ENCODE results near the gene PDCD4. TPM values are rescaled to one million over a fixed set of nuclear protein-coding genes. Genes with fewer than 3 reads are reported as not detected.

Gene PDCD4
- total and polyA plus RNA-seq, 4 donors: 14.7 to 94.4 (median 25.1) TPM

DNA sequence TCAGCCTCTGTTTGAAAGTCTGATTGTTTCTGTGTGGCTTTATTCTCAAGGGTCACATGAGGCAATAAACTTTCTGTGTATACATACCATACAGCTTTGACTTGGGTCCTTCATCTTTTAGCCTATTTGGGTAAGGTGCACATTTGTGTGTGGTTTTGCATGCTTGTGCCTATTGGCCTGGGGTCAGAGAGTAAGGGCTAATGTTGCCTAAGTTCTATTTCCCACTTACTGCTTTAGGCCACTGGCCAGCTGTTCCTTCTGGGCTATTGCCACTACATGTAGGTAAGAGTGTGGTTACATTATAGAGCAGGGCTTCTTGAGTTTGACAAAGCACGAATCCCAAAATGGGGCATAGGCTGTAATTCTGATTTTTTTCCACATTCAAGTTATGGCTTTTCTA lies 25.5 kb downstream of the PDCD4 start (continued):
- TF ChIP-seq YY1 (IDR thresholded peaks at IDR 0.05): peak; percentile 36
- no peak for TF ChIP-seq GABPA (IDR thresholded peaks at IDR 0.05 in 1 of 2, conservative IDR thresholded peaks at IDR 0.05 in 1 of 2)
- peak; percentile 26 to 51 for TF ChIP-seq RAD21 (IDR thresholded peaks at IDR 0.05)
- TF ChIP-seq SP1 (IDR thresholded peaks at IDR 0.05): peak; percentile 55
- no peak for TF ChIP-seq TAF1 (conservative IDR thresholded peaks at IDR 0.05)
- peak; percentile 34 for TF ChIP-seq FOXA2 (IDR thresholded peaks at IDR 0.05)
- TF ChIP-seq, protein P1, sequence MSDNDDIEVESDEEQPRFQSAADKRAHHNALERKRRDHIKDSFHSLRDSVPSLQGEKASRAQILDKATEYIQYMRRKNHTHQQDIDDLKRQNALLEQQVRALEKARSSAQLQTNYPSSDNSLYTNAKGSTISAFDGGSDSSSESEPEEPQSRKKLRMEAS (IDR thresholded peaks at IDR 0.05): peak; percentile 43

DNA sequence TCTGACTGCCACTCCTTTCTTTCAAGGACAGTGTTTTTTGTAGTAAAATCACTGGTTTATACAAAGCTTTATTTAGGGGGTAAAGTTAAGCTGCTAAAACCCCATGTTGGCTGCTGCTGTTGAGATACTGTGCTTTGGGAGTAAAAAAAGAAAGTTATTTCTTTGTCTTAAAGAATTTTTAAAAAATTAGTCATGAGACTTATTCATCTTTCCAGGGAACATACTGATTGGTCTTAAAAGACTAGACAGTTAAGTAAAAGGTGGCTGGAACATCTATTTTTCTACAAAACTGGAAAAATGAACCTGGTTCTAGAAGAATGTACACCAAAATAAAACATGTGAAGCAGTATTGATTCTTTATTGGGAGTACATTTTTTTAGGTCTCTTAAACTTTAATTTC lies 26.7 kb downstream of the PDCD4 start:
- Histone ChIP-seq H3K27ac (ENCODE audit: low read depth in 1 of 2, low read length in 2 of 2) (no peak overlapping the region), H3K9ac (ENCODE audit: low read depth in 1 of 2, low read length in 2 of 2) (no peak overlapping the region), H3K4me1 (ENCODE audit: control insufficient read depth in 4 of 4, insufficient read depth in 4 of 4, low read length in 3 of 4) (peaks cover 3 to 11% (median 6%) of the 10 kb centered on the region in 4 donors), H3K36me3 (ENCODE audit: control insufficient read depth in 4 of 4, insufficient read depth in 3 of 4, low read depth in 1 of 4, low read length in 3 of 4) (peaks cover 0 to 35% (median 12%) of the 10 kb centered on the region in 4 donors), H3K9me3 (ENCODE audit: control insufficient read depth in 4 of 4, low read length in 3 of 4) (no peaks in the 10 kb centered on the region), H3K4me3 (ENCODE audit: low read depth in 1 of 3, low read length in 3 of 3) (no peak overlapping the region), H3K27me3 (ENCODE audit: control insufficient read depth in 4 of 4, insufficient read depth in 4 of 4, low read length in 3 of 4) (no peaks in the 10 kb centered on the region)
- DNase-seq (ENCODE audit: low spot score): no peak
- TF ChIP-seq TAF1 (conservative IDR thresholded peaks at IDR 0.05) (no peak), FOXA2 (IDR thresholded peaks at IDR 0.05) (no peak), RXRA (IDR thresholded peaks at IDR 0.05) (no peak), YY1 (IDR thresholded peaks at IDR 0.05) (no peak), FOXA1 (IDR thresholded peaks at IDR 0.05) (no peak)
- TF ChIP-seq, protein P2, sequence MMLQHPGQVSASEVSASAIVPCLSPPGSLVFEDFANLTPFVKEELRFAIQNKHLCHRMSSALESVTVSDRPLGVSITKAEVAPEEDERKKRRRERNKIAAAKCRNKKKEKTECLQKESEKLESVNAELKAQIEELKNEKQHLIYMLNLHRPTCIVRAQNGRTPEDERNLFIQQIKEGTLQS (IDR thresholded peaks at IDR 0.05): no peak
- TF ChIP-seq, protein P3, sequence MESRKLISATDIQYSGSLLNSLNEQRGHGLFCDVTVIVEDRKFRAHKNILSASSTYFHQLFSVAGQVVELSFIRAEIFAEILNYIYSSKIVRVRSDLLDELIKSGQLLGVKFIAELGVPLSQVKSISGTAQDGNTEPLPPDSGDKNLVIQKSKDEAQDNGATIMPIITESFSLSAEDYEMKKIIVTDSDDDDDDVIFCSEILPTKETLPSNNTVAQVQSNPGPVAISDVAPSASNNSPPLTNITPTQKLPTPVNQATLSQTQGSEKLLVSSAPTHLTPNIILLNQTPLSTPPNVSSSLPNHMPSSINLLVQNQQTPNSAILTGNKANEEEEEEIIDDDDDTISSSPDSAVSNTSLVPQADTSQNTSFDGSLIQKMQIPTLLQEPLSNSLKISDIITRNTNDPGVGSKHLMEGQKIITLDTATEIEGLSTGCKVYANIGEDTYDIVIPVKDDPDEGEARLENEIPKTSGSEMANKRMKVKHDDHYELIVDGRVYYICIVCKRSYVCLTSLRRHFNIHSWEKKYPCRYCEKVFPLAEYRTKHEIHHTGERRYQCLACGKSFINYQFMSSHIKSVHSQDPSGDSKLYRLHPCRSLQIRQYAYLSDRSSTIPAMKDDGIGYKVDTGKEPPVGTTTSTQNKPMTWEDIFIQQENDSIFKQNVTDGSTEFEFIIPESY (IDR thresholded peaks at IDR 0.05): no peak
- TF ChIP-seq, protein P1 (IDR thresholded peaks at IDR 0.05): no peak
- TF ChIP-seq, protein P4, sequence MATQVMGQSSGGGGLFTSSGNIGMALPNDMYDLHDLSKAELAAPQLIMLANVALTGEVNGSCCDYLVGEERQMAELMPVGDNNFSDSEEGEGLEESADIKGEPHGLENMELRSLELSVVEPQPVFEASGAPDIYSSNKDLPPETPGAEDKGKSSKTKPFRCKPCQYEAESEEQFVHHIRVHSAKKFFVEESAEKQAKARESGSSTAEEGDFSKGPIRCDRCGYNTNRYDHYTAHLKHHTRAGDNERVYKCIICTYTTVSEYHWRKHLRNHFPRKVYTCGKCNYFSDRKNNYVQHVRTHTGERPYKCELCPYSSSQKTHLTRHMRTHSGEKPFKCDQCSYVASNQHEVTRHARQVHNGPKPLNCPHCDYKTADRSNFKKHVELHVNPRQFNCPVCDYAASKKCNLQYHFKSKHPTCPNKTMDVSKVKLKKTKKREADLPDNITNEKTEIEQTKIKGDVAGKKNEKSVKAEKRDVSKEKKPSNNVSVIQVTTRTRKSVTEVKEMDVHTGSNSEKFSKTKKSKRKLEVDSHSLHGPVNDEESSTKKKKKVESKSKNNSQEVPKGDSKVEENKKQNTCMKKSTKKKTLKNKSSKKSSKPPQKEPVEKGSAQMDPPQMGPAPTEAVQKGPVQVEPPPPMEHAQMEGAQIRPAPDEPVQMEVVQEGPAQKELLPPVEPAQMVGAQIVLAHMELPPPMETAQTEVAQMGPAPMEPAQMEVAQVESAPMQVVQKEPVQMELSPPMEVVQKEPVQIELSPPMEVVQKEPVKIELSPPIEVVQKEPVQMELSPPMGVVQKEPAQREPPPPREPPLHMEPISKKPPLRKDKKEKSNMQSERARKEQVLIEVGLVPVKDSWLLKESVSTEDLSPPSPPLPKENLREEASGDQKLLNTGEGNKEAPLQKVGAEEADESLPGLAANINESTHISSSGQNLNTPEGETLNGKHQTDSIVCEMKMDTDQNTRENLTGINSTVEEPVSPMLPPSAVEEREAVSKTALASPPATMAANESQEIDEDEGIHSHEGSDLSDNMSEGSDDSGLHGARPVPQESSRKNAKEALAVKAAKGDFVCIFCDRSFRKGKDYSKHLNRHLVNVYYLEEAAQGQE (IDR thresholded peaks at IDR 0.05): no peak

DNA sequence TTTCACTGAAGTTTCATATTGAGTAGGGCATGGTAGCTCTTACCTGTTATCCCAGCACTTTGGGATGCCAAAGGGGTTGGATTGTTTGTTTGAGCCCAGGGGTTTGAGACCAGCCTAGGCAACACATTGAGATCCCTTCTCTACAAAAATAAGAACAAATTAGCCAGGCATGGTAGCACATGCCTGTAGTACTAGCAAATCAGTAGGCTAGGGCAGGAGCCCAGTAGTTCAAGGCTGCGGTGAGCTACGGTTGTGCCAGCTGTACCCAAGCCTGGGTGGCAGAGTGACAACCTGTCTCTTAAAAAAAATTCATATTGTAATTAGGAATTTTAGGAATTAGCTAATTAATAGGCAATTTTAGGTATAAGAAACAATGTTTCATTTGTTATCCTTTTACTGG lies 29.3 kb downstream of the PDCD4 start:
- Histone ChIP-seq H3K4me1 (ENCODE audit: control insufficient read depth in 4 of 4, insufficient read depth in 4 of 4, low read length in 3 of 4) (peaks cover 3 to 10% (median 4%) of the 10 kb centered on the region in 4 donors), H3K9me3 (ENCODE audit: control insufficient read depth in 4 of 4, low read length in 3 of 4) (no peaks in the 10 kb centered on the region), H3K27ac (ENCODE audit: low read depth in 1 of 2, low read length in 2 of 2) (no peak overlapping the region), H3K4me3 (ENCODE audit: low read depth in 1 of 3, low read length in 3 of 3) (no peak overlapping the region), H3K27me3 (ENCODE audit: control insufficient read depth in 4 of 4, insufficient read depth in 4 of 4, low read length in 3 of 4) (no peaks in the 10 kb centered on the region), H3K36me3 (ENCODE audit: control insufficient read depth in 4 of 4, insufficient read depth in 3 of 4, low read depth in 1 of 4, low read length in 3 of 4) (peaks cover 0 to 21% (median 8%) of the 10 kb centered on the region in 4 donors), H3K9ac (ENCODE audit: low read depth in 1 of 2, low read length in 2 of 2) (no peak overlapping the region)
- 95% methylated on average over 2 of the region's 2 CpGs for WGBS
- no peak for DNase-seq (ENCODE audit: low spot score)
- TF ChIP-seq SP1 (IDR thresholded peaks at IDR 0.05): no peak
- TF ChIP-seq FOXA1 (IDR thresholded peaks at IDR 0.05): no peak
- TF ChIP-seq, protein P3 (IDR thresholded peaks at IDR 0.05): no peak
- TF ChIP-seq FOXA2 (IDR thresholded peaks at IDR 0.05): no peak
- TF ChIP-seq GABPA (IDR thresholded peaks at IDR 0.05 in 1 of 2, conservative IDR thresholded peaks at IDR 0.05 in 1 of 2): no peak
- TF ChIP-seq, protein P4 (IDR thresholded peaks at IDR 0.05): no peak
- no peak for TF ChIP-seq EGR1 (IDR thresholded peaks at IDR 0.05; ENCODE audit: low read depth in 2 of 2)
- TF ChIP-seq, protein P5, sequence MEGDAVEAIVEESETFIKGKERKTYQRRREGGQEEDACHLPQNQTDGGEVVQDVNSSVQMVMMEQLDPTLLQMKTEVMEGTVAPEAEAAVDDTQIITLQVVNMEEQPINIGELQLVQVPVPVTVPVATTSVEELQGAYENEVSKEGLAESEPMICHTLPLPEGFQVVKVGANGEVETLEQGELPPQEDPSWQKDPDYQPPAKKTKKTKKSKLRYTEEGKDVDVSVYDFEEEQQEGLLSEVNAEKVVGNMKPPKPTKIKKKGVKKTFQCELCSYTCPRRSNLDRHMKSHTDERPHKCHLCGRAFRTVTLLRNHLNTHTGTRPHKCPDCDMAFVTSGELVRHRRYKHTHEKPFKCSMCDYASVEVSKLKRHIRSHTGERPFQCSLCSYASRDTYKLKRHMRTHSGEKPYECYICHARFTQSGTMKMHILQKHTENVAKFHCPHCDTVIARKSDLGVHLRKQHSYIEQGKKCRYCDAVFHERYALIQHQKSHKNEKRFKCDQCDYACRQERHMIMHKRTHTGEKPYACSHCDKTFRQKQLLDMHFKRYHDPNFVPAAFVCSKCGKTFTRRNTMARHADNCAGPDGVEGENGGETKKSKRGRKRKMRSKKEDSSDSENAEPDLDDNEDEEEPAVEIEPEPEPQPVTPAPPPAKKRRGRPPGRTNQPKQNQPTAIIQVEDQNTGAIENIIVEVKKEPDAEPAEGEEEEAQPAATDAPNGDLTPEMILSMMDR (IDR thresholded peaks at IDR 0.05; ENCODE audit: low read depth, low read length, missing input control): no peak
- TF ChIP-seq JUND (IDR thresholded peaks at IDR 0.05): no peak

Measured in liver (tissue), 9 donors.